HG02885 (cell line): ENCODE measurements around the gene SNX13.

Source experiments
- ATAC-seq: cut with Tn5 transposase; IDR thresholded peaks from one replicate; pipeline ENCODE4 v1.9.1; 2021; ENCODE audit warnings: mild to moderate bottlenecking; ENCODE audit not compliant: unreplicated experiment, poor library complexity

The SNX13 gene

DNA sequence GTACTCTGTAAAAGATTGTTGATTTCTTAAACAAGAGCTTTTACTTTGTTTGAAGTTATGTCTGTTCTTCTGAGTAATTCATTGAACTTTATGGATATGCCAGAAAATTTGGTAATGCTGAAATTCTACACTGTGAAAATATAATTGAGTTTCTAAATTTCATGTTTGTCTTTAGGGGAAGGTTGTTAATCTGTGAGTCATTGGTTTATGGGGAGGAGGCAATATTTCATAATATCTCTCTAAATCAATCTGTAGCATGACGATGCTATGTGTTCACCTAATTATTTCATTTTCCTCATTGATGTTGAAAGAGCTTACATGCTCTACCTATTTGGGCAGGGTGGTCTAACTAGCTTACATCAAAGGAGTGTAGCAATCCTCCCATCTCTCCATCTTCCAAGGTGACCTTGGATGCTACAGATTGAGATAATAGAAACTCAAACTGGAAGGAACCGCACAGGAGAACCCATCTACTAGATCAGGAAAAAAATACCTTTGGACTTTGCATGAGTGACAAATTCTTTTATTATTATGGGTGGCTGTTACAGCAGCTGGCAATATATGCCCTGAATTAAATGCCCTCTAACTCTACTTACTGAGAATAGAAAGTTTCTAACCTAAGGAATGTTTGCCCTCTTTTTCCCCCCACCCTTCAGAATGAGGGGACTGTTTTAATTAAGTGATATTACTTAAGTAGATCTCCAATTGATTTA, 8.4 kb upstream of the SNX13 start:
- ATAC-seq, result no peak

DNA sequence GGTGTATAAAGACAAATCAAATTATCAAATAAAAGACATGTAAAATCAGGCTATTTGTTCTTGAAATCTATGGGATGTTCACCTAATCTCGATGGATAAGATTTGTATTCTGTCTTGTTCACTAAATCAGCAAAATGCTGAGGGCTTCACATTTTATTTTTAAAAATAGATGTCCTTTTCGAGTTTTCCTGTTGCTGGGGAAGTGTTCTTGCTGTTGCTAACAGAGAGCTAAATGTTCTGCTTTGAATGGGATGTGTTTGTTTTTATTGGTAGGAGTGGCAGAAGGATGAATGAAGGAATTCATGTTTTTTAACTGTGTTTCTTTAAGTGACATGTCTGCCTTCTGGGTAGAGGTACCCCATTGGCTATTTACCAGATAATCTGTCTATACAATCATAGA, 7.3 kb upstream of the SNX13 start:
- ATAC-seq, result no peak

DNA sequence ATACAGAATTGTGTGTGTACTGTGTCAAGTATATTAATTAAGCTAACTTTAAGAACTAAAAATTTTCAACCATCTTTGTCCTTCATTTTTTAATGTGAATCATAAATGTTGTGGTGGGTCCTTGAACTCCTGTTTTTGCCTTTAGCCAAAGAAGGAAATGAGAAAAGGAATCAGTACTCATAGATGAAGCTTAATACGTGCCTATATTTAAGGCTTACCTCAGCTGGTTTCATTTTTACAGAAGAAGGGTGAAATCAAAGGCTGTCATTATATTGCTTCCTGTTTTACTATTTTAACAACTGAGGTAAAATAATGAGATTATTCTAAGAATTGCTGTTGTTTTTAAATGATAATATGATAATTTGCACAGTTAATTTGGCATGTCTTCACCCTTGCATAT, 6.3 kb upstream of the SNX13 start:
- ATAC-seq, result peak; percentile 97

- no peak for ATAC-seq
Measured at GRCh38 chr7:17944720-17945119, 4.4 kb upstream of the SNX13 start.

GRCh38 chr7:17943006-17943405, 2.7 kb upstream of the SNX13 start:
- no peak for ATAC-seq

DNA sequence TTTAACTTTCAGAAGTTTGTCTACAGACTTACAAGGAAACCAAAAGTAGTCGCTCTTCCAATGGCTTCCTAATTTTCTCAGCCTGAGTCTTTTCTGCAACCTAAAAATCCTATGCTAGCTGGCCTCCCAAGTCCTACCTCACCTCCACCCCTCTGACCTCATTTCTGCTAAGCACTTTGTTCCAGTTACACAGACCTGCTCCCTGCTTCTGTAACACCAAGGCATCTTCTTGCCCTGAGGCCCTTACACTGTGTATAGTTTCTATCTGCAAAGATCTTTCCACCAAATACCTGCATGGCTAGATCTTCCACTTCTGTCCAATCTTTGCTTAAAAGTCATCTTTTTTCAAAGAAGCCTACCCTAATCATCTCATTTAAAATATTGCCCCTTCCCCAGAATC, 1.9 kb upstream of the SNX13 start:
- no peak for ATAC-seq

GRCh38 chr7:17940951-17941431, 697 bp upstream of the SNX13 start:
- ATAC-seq, result no peak

- peak; percentile 33 for ATAC-seq
Measured at GRCh38 chr7:17939606-17940301, 540 bp downstream of the SNX13 start.

- ATAC-seq, result no peak
Measured at GRCh38 chr7:17939211-17939605, 1.1 kb downstream of the SNX13 start.

DNA sequence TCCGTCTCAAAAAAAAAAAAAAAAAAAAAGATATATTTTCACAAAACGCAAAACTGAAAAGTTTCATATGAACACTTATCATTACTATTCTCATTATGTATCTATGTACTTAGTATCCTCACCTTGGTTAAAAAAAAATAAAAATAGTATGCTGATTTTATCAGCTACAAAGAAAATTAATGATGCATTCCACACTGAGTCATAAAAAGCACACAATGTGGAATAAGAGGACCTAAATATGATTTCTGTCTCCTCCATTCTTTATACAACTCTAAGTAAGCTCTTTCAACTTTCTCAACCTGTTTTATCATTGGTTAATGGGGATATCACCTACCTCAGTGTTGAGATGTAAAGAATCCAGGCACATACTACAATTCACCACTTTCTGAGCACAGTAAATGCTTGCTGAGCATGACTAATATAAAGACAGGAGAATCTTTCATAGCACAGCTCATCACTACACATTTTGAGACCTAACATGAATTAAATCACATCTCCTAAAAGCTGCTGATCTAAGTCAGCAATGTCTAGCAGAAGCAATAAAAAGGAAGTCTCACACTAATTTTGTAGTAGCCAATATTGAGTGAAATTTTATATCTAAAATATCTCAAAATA, 2.7 kb downstream of the SNX13 start:
- peak; percentile 17 for ATAC-seq

DNA sequence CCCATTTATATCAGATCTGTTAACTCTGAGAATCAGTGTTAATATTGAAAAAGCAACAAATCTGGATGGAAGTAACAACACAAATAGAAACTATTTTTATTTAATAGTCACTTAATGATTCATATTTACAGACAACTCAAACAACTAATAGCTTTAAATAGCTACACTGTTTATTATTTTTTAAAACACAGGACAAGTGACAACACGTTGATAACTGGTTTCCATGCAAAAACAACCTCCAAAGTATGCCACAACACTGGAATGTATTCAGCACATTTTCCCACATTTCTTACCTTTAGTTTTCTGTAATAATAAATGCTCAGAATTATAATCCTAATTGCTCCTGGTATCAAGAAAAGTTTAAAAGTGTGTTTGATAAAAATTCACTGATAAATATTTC, 4.0 kb downstream of the SNX13 start:
- no peak for ATAC-seq

- no peak for ATAC-seq
Measured at GRCh38 chr7:17934612-17935240, 5.6 kb downstream of the SNX13 start.

- ATAC-seq, result no peak
Measured at GRCh38 chr7:17934094-17934493, 6.2 kb downstream of the SNX13 start.

GRCh38 chr7:17932770-17933169, 7.5 kb downstream of the SNX13 start:
- no peak for ATAC-seq

DNA sequence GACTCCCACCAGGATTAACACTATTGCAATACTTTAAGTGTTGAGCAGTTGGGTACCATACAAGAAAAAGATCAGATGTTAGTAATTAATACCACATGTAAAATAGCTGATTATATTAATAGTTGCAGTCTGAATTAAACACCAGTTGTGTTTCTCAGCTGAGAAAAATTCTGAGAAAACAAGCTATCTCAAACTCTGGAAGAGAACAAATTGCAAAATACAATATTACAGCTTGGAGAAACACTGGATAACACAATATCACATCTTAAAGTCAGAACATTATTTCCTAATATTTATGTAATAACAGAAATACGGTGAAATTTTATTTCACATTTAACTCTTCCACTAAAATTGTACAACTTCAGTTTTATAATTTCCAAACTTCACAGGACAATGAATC, 9.2 kb downstream of the SNX13 start:
- no peak for ATAC-seq

DNA sequence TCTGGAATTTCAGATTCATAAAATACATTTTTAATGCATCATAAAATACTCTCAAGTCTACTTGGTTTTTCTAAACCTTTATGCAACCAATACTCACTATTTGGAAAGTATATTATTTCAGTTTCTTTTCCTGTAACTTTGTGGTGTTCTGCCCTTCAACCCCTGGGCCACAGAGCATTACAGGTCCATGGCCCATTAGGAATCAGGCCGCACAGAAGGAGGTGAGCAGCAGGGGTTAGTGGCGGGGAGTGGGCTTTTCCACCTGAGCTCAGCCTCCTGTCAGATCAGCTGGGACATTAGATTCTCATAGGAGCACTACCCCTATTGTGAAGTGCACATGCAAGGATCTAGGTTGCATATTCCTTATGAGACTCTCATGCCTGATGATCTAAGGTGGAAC, 9.7 kb downstream of the SNX13 start:
- ATAC-seq, result no peak

GRCh38 chr7:17929647-17930395, 10.5 kb downstream of the SNX13 start:
- ATAC-seq, result no peak

DNA sequence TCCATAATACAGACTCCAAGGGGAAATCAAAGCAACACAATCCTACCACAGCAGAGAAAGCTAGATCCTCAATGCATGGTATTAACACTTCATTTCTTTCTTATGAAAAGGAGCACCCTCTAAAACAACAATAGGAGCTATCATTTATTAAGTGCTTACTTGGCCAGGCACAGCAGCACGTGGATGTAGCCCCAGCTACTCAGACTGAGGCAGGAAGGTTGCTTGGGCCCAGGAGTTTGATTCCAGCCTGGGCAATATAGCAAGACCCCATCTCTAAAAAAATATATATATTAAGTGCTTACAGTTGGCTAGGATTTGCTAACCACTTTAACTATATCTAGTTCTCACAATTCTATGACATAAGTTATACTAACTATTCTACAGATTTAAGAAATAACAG, 12.2 kb downstream of the SNX13 start:
- ATAC-seq, result no peak

- no peak for ATAC-seq
Measured at GRCh38 chr7:17921857-17922416, 18.4 kb downstream of the SNX13 start.

- ATAC-seq, result no peak
Measured at GRCh38 chr7:17917842-17918241, 22.5 kb downstream of the SNX13 start.
